ENCODE data around the gene ST6GALNAC2. TPM values are rescaled to one million over a fixed set of nuclear protein-coding genes. Genes with fewer than 3 reads are reported as not detected.

Gene ST6GALNAC2
- total RNA-seq, 2 experiments from 2014 or later = not detected

DNA sequence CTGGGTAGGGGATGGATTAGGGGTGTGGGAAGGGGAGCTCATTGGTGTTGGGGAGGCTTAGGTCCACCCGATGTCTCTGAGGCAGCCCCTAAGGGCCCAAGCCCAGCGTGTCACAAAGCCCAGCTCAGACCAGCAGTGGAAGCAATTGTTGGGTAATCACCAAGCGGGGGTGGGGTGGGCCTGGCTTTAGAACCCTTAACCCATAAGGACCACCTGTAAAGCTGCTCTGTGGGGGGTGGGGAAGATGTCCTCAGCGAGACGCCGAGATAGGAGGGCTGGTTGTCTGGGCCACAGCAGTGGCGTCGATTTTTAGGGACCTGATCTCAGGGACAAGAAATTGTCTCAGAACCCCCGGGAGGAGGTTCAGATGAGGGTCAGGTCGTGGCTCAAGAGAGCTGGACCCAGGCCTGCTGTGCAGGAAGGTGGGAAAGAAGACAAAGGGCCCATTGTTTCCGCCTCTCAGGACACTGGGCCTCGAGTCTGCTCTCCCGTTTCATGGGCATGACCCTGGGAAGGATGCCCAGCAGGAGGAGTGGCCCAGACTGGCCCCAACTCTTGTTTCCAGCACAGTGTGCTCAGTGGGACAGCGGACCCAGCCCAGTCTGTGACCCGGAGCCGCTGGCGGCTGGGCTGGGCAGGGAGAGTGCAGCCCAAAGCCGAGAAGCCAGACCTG, 15.9 kb downstream of the ST6GALNAC2 start:
- DNase-seq (no peak), ATAC-seq (no peak)
- intact Hi-C loops (cut with micrococcal nuclease) = no loop called here
- no peak overlapping the region for H3K4me3 Mint-ChIP-seq
- CTCF ChIA-PET = interaction anchor here (2.2 kb wide), 1 partner anchor 10 kb away, joined by 7 read pairs; no protein-coding TSS in a partner anchor
- POLR2A ChIA-PET = interaction anchor here (0.9 to 4.2 kb wide), 2 partner anchors 8 to 12 kb away, joined by 3 to 37 read pairs; no protein-coding TSS in a partner anchor
- H3K9me3 Mint-ChIP-seq = peaks cover 1% of the 10 kb centered on the region
- peaks cover 31% of the 10 kb centered on the region for H3K36me3 Mint-ChIP-seq (ENCODE audit: low read depth)
- H3K4me1 Mint-ChIP-seq (ENCODE audit: low read depth) = peaks cover 32% of the 10 kb centered on the region
- H3K27ac Mint-ChIP-seq = no peak overlapping the region
- TF ChIP-seq, protein P1, sequence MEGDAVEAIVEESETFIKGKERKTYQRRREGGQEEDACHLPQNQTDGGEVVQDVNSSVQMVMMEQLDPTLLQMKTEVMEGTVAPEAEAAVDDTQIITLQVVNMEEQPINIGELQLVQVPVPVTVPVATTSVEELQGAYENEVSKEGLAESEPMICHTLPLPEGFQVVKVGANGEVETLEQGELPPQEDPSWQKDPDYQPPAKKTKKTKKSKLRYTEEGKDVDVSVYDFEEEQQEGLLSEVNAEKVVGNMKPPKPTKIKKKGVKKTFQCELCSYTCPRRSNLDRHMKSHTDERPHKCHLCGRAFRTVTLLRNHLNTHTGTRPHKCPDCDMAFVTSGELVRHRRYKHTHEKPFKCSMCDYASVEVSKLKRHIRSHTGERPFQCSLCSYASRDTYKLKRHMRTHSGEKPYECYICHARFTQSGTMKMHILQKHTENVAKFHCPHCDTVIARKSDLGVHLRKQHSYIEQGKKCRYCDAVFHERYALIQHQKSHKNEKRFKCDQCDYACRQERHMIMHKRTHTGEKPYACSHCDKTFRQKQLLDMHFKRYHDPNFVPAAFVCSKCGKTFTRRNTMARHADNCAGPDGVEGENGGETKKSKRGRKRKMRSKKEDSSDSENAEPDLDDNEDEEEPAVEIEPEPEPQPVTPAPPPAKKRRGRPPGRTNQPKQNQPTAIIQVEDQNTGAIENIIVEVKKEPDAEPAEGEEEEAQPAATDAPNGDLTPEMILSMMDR (IDR thresholded peaks at IDR 0.05) = no peak
- no peaks in the 10 kb centered on the region for H3K27me3 Mint-ChIP-seq

DNA sequence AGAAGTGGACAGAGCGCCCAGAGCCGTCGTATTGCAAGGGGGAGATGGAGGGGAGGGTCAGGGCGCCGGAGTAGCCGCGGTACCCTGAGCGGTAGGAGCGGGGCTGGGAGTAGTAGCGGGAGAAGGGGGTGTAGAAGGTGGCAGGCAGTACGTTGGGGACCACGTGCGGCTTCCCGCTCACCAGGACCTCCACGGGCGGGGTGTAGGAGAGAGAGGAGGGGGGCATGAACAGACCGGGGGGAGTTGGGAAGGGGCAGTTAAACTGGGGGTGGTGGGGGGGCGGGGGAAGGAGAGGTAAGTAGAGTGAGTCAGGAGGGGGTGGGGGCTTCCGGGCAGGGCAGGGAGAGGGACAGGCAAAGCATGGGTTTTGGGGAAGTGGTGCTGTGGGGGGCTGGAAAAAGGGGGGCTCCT, 16.8 kb downstream of the ST6GALNAC2 start:
- Mint-ChIP-seq H3K36me3 (ENCODE audit: low read depth) (peaks cover 33% of the 10 kb centered on the region), H3K4me1 (ENCODE audit: low read depth) (peaks cover 34% of the 10 kb centered on the region), H3K27ac (no peak overlapping the region), H3K9me3 (peaks cover 1% of the 10 kb centered on the region), H3K27me3 (no peaks in the 10 kb centered on the region), H3K4me3 (no peak overlapping the region)
- TF ChIP-seq, protein P1 (IDR thresholded peaks at IDR 0.05) = no peak
- CTCF ChIA-PET = no interaction called here
- intact Hi-C loops (cut with micrococcal nuclease) = no loop called here
- ATAC-seq = no peak
- POLR2A ChIA-PET = interaction anchor here (0.8 to 4.5 kb wide), 5 partner anchors 7 to 57 kb away, joined by 3 to 37 read pairs (median 5); no protein-coding TSS in a partner anchor
- no peak for DNase-seq

DNA sequence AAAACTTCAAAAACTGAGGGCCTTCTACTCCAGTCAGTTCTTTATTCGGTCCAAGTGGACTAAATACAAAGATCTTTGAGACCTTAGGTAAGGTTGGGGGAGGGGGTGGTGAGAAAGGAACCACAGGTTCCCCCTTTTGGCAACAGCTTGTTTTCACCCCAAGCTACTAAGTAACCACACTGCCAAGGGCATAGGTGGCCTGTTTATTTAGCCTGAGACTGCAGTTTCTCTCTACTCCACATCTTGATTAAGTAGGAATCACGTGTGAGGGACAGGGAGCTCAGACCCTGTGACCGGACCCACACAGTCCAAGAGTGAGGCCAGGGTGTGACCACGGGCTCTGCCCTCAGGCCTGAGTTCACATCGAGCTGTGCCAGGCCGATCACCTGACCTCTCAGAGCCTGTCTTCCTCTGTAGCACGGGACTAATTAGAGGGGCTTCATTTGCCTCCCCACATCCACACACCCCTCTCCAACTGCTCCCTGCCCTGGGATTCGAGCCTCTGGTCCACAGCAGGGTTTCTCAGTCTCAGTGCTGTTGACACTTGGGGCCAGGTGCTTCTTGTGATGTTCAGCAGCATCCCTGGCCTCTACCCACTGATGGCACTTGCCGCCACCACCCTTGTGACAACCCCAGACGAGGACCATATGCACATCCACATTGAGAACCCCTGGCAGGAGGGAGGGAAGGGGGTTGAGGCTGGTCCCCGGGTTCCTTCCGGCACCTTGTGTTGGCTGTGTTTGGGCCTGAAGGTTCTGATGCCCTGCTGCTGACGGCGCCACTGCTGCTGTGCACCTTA, 17.8 kb downstream of the ST6GALNAC2 start:
- TF ChIP-seq, protein P1 (IDR thresholded peaks at IDR 0.05) = no peak
- POLR2A ChIA-PET = interaction anchor here (0.8 to 4.5 kb wide), 12 partner anchors 7 to 150 kb away, joined by 3 to 37 read pairs (median 5); partner anchors contain the start of gene ST6GALNAC2
- peaks cover 41% of the 10 kb centered on the region for H3K4me1 Mint-ChIP-seq (ENCODE audit: low read depth)
- no peak for DNase-seq
- intact Hi-C loops (cut with micrococcal nuclease) = no loop called here
- no peak for ATAC-seq
- H3K9me3 Mint-ChIP-seq = peaks cover 1% of the 10 kb centered on the region
- CTCF ChIA-PET = interaction anchor here (1.0 to 2.2 kb wide), 5 partner anchors 11 to 147 kb away, joined by 3 to 14 read pairs (median 10); no protein-coding TSS in a partner anchor
- no peak overlapping the region for H3K4me3 Mint-ChIP-seq
- peak overlapping the region; percentile 30 for H3K27ac Mint-ChIP-seq
- H3K36me3 Mint-ChIP-seq (ENCODE audit: low read depth) = peaks cover 40% of the 10 kb centered on the region
- H3K27me3 Mint-ChIP-seq = no peaks in the 10 kb centered on the region

DNA sequence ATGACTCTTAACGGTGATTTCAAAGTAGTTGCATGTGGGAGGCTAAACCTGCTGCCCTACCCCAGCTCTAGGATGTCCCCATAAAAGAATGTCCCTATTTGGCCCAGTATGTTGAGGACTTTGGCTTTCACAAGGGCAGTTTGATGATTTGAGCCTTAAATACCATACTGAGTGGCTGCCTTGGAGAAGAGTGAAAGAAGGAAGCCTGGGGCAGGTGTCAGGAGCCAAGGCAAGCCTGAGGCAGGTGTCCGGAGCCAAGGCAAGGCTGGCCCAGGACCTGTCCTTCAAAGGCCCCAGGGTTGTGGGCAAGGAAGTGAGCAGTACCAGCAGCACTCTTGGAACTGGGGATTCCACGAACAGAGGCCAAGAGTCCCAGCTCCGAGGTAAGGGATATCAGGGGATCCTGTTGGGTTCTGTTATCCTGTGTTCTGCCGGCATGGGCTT, 18.6 kb downstream of the ST6GALNAC2 start:
- no peak overlapping the region for H3K4me3 Mint-ChIP-seq

More for the DNA sequence above, 18.6 kb downstream of the ST6GALNAC2 start:
- intact Hi-C loops (cut with micrococcal nuclease) = no loop called here
- ChIA-PET POLR2A (interaction anchor here (0.6 to 4.5 kb wide), 16 partner anchors 9 to 185 kb away, joined by 3 to 37 read pairs (median 4); partner anchors contain the start of gene ST6GALNAC2), CTCF (interaction anchor here (0.7 to 2.2 kb wide), 5 partner anchors 10 to 147 kb away, joined by 3 to 14 read pairs (median 10); no protein-coding TSS in a partner anchor)
- TF ChIP-seq, protein P1 (IDR thresholded peaks at IDR 0.05) = no peak
- H3K27ac Mint-ChIP-seq = no peak overlapping the region
- ATAC-seq = no peak
- H3K4me1 Mint-ChIP-seq (ENCODE audit: low read depth) = peaks cover 46% of the 10 kb centered on the region
- no peaks in the 10 kb centered on the region for H3K27me3 Mint-ChIP-seq
- H3K9me3 Mint-ChIP-seq = peaks cover 1% of the 10 kb centered on the region
- peaks cover 45% of the 10 kb centered on the region for H3K36me3 Mint-ChIP-seq (ENCODE audit: low read depth)
- DNase-seq = no peak

All from activated CD8-positive, alpha-beta T cell treated with anti-CD3 and anti-CD28 coated beads for 36 hours (primary cell).